Measurements from ENCODE around the gene HK1. TPM values are rescaled to one million over a fixed set of nuclear protein-coding genes. Genes with fewer than 3 reads are reported as not detected.
A peak's percentile ranks its signal among the peaks of the same experiment; 100 is the strongest.
"Not testable (repeated sequence)": the region's sequence is repeated elsewhere in the genome, so short reads cannot be mapped to it uniquely, and the experiment has no call there.

HK1 gene
- total RNA-seq, 4 donors from 2014 or later = 12.5 to 47.0 (median 12.6) TPM

DNA sequence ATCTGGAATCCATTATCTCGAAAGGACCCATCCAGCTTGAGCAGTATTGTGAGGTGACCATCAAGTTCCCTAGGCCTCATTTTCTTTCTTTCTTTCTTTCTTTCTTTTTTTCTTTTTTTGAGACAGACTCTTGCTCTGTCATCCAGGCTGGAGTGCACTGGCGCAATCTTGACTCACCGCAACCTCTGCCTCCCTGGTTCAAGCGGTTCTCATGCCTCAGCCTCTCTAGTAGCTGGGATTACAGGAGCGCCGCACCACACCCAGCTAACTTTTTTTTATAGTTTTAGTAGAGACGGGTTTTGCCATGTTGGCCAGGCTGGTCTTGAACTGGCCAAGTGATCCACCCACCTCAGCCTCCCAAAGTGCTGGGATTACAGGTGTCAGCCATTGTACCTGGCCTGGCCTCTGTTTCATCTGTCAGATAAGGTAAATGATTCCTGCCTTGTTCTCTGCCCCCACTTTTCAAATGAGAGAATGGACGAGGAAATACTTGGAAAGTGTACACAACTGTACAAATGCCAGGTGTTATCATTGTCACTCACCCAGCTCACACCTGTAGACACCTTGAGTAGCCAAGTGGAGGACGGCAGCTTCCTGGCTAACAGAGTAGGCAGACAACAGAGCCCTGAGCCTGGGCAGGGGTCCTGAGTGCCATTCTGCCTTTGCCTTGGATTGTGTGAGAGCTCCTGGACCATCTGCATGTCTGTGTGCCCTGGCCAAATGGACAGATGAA lies 54.1 kb downstream of the HK1 start:
- H3K27ac ChIP-seq = peak overlapping the region in 1 of 4 donors; percentile 52
- TF ChIP-seq, protein P1, sequence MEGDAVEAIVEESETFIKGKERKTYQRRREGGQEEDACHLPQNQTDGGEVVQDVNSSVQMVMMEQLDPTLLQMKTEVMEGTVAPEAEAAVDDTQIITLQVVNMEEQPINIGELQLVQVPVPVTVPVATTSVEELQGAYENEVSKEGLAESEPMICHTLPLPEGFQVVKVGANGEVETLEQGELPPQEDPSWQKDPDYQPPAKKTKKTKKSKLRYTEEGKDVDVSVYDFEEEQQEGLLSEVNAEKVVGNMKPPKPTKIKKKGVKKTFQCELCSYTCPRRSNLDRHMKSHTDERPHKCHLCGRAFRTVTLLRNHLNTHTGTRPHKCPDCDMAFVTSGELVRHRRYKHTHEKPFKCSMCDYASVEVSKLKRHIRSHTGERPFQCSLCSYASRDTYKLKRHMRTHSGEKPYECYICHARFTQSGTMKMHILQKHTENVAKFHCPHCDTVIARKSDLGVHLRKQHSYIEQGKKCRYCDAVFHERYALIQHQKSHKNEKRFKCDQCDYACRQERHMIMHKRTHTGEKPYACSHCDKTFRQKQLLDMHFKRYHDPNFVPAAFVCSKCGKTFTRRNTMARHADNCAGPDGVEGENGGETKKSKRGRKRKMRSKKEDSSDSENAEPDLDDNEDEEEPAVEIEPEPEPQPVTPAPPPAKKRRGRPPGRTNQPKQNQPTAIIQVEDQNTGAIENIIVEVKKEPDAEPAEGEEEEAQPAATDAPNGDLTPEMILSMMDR (IDR thresholded peaks at IDR 0.05) = no peak
- TF ChIP-seq POLR2A (IDR thresholded peaks at IDR 0.05) = no peak
- peaks cover 0 to 25% (median 13%) of the 10 kb centered on the region in 4 donors for H3K4me1 ChIP-seq
- no peaks in the 10 kb centered on the region for H3K36me3 ChIP-seq
- H3K27me3 ChIP-seq = no peaks in the 10 kb centered on the region
- no peaks in the 10 kb centered on the region for H3K9me3 ChIP-seq
- peak in 1 of 3 donors; percentile 33 for DNase-seq
- H3K4me3 ChIP-seq = no peak overlapping the region

DNA sequence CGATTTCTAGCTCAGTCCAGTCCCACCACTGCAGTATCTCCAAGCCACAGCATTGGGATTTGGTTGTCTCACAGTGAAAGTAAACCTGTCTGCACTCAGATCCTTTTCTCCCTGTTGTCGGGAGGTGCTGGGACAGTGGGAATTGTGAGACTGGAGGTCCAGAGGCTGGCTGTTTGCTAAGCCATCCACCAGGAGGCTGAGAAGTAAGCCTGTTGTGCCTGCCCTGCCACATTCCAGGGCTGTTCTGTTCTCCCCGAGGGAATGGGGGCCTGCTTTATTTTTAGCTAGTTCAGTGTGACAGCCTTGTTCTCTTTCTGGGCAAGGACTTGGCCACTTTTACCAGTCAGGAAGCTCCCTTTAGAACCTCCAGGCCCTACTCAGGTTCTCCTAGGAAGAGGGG lies 54.9 kb downstream of the HK1 start:
- no peaks in the 10 kb centered on the region for H3K9me3 ChIP-seq
- peak overlapping the region in 2 of 4 donors; percentile 47 to 52 for H3K27ac ChIP-seq
- H3K36me3 ChIP-seq = no peaks in the 10 kb centered on the region
- H3K4me1 ChIP-seq = peaks cover 0 to 25% (median 13%) of the 10 kb centered on the region in 4 donors
- no peaks in the 10 kb centered on the region for H3K27me3 ChIP-seq
- DNase-seq = peak in 1 of 3 donors; percentile 7
- H3K4me3 ChIP-seq = no peak overlapping the region
- no peak for TF ChIP-seq POLR2A (IDR thresholded peaks at IDR 0.05)
- TF ChIP-seq, protein P1 (IDR thresholded peaks at IDR 0.05) = no peak

DNA sequence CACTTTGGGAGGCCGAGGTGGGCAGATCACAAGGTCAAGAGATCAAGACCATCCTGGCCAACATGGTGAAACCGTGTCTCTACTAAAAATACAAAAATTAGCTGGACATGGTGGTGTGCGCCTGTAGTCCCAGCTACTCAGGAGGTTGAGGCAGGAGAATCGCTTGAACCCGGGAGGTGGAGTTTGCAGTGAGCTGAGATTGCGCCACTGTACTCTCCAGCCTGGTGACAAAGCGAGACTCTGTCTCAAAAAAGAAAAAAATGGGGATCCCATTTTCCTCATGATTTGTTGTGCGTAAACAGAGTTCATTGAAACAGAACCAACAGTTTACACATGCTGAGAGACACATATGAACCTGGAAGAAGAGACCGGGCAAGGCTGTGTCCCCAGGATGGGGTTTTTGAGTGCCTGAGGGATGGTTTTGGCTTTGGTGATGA lies 55.6 kb downstream of the HK1 start:
- H3K27me3 ChIP-seq, H3K9me3 ChIP-seq, H3K36me3 ChIP-seq, H3K4me3 ChIP-seq: not testable (repeated sequence)
- H3K27ac ChIP-seq = peak overlapping the region in 3 of 4 donors; percentile 24 to 52 (median 47)
- H3K4me1 ChIP-seq = peaks cover 0 to 27% (median 11%) of the 10 kb centered on the region in 4 donors
- DNase-seq = peak in 1 of 3 donors; percentile 3

DNA sequence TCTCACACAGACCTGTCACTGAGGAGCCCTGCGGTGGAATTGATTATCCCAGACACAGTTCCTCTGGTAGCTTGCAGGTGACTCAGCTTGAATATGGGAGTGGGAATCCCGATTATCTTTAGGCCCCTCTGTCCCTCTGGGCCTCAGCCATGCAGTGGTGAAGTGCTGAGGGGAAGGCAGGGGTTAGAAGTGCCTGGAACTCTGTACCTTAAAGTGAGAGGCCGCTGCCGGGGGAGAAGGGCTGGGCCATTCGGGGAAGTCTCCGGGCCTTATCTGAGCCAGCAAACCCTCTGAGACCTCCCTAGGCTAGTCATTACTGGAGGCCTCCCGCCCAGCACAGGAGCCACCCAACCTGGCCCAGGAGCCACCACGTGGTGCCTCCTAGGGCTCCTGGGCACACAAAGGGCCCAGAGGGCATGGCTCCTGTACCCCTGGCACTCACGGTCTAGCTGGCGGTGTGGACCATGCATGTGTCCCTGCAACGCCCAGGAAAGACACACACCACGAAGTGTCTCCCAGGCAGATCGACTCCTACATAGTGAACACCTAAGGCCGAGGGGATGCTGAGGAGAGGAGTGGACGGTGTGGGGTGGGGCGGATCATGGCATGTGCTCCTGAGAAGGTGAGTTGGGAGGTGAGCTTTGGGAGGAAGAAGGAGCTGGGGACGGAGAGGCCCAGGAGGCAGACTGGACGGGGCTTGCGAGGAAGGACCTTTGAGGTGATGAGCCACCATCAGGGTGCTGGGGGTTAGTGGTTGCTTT lies 56.2 kb downstream of the HK1 start:
- TF ChIP-seq POLR2A (IDR thresholded peaks at IDR 0.05) = no peak
- TF ChIP-seq, protein P1 (IDR thresholded peaks at IDR 0.05) = no peak
- H3K36me3 ChIP-seq = no peaks in the 10 kb centered on the region
- H3K4me1 ChIP-seq = peaks cover 0 to 32% (median 11%) of the 10 kb centered on the region in 4 donors
- peak overlapping the region in 1 of 4 donors; percentile 6 for H3K4me3 ChIP-seq
- peak in 1 of 3 donors; percentile 51 for DNase-seq
- peak overlapping the region; percentile 24 to 65 (median 57) for H3K27ac ChIP-seq
- H3K9me3 ChIP-seq = no peaks in the 10 kb centered on the region
- H3K27me3 ChIP-seq = no peaks in the 10 kb centered on the region

DNA sequence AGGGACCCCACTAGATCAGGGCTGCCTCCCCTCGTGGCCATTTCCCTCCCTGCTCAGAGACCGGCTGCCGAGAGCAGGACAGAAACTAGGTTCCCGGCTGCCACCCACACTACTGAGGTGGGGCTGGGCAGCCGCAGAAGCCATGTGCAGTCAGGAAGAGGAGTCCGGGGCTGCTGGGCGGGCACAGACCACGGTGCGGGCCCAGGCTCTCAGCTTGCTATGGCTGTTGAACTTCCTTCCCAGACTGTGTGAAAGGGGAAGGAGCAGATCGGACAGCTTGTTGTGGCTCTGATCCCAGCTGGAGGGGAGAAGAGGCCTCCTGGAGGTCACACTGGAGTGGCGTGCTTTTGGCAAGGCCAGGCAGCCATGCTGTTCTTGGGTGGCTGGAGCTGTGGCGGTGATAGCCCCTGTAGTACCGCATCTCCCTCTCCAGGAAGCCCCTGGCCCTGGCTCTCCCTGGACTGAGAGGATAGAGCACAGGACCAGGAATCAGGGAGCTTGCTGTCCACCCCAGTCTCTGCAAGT lies 56.8 kb downstream of the HK1 start:
- Histone ChIP-seq H3K4me1 (peaks cover 0 to 32% (median 13%) of the 10 kb centered on the region in 4 donors), H3K27me3 (no peaks in the 10 kb centered on the region), H3K27ac (peak overlapping the region in 3 of 4 donors; percentile 52 to 65 (median 62)), H3K36me3 (no peaks in the 10 kb centered on the region), H3K9me3 (no peaks in the 10 kb centered on the region), H3K4me3 (peak overlapping the region in 1 of 4 donors; percentile 6)
- no peak for TF ChIP-seq POLR2A (IDR thresholded peaks at IDR 0.05)
- TF ChIP-seq, protein P1 (IDR thresholded peaks at IDR 0.05) = no peak
- DNase-seq = peak in 2 of 3 donors; percentile 61 to 68
